ENCODE results near the gene SLC13A2. TPM values are rescaled to one million over a fixed set of nuclear protein-coding genes. Genes with fewer than 3 reads are reported as not detected.
"Not testable (repeated sequence)": the region's sequence is repeated elsewhere in the genome, so short reads cannot be mapped to it uniquely, and the experiment has no call there.

The SLC13A2 gene
- total RNA-seq, 4 donors from 2014 or later, result 0.34 TPM; not detected in 3

DNA sequence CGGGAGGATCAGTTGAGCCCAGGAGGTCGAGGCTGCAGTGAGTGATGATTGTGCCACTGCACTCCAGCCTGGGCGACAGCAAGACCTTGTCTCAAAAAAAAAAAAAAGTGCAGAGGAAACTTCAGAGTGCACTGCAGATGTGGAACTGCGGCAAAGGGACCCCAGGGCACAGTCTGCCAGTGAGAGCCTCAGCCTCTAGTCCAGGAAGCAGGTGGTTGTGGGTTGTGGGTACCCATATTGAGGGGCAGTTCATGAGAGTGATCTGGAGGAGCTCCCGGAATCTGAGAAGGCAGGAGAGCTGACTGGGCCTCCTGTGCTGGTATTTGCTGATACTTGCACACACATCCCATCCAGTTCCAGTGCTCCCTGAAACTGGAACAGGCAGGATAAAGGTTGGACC, 45.8 kb downstream of the SLC13A2 start:
- TF ChIP-seq POLR2A (IDR thresholded peaks at IDR 0.05), result no peak
- TF ChIP-seq, protein P1, sequence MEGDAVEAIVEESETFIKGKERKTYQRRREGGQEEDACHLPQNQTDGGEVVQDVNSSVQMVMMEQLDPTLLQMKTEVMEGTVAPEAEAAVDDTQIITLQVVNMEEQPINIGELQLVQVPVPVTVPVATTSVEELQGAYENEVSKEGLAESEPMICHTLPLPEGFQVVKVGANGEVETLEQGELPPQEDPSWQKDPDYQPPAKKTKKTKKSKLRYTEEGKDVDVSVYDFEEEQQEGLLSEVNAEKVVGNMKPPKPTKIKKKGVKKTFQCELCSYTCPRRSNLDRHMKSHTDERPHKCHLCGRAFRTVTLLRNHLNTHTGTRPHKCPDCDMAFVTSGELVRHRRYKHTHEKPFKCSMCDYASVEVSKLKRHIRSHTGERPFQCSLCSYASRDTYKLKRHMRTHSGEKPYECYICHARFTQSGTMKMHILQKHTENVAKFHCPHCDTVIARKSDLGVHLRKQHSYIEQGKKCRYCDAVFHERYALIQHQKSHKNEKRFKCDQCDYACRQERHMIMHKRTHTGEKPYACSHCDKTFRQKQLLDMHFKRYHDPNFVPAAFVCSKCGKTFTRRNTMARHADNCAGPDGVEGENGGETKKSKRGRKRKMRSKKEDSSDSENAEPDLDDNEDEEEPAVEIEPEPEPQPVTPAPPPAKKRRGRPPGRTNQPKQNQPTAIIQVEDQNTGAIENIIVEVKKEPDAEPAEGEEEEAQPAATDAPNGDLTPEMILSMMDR (IDR thresholded peaks at IDR 0.05 in 4 of 5, conservative IDR thresholded peaks at IDR 0.05 in 1 of 5), result no peak
- ATAC-seq, result no peak
- in situ Hi-C loops (cut with MboI; ENCODE audit: low sequenced_read_pairs in 4 of 4) (loop anchor here in 1 of 4 donors (25.0 kb wide), 1 partner anchor 107 kb away; the partner anchor contains the start of gene SLC46A1), intact Hi-C loops (cut with DNase I; ENCODE audit: low total_unique reads) (no loop called here)
- Histone ChIP-seq H3K4me1 (no peaks in the 10 kb centered on the region), H3K27ac (no peak overlapping the region), H3K27me3 (peaks cover 0 to 4% (median 0%) of the 10 kb centered on the region in 3 donors), H3K9me3 (no peaks in the 10 kb centered on the region), H3K36me3 (no peaks in the 10 kb centered on the region), H3K4me3 (no peak overlapping the region)
- no peak for DNase-seq

DNA sequence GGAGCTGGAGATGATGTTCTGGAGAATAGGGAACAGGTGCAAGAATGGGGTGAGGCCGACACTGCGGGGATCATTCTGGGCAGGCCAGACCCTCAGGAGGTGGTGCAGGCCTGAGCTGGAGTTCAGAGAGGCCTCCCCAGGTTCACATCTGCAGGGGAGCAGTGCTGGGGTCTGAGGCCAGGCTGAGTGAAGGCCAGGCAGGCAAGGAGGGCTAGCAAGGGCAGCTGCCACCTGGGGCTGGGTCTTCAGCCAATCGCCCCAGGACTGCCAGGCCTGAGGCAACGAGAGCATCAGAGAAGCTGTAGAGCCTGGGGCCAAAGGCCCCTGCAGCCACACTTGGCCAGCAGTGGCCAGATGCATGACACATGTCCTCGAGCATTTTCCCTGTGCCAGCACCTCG, 47.2 kb downstream of the SLC13A2 start:
- intact Hi-C loops (cut with DNase I; ENCODE audit: low total_unique reads), result no loop called here
- no peaks in the 10 kb centered on the region for H3K4me1 ChIP-seq
- no peak for ATAC-seq
- in situ Hi-C loops (cut with MboI; ENCODE audit: low sequenced_read_pairs in 4 of 4), result loop anchor here in 1 of 4 donors (25.0 kb wide), 1 partner anchor 108 kb away; the partner anchor contains the start of gene SLC46A1
- no peaks in the 10 kb centered on the region for H3K27me3 ChIP-seq
- H3K4me3 ChIP-seq, result no peak overlapping the region
- no peaks in the 10 kb centered on the region for H3K36me3 ChIP-seq
- no peak overlapping the region for H3K27ac ChIP-seq
- DNase-seq, result no peak
- TF ChIP-seq POLR2A (IDR thresholded peaks at IDR 0.05), result no peak
- TF ChIP-seq, protein P1 (IDR thresholded peaks at IDR 0.05 in 4 of 5, conservative IDR thresholded peaks at IDR 0.05 in 1 of 5), result no peak
- H3K9me3 ChIP-seq, result no peaks in the 10 kb centered on the region

DNA sequence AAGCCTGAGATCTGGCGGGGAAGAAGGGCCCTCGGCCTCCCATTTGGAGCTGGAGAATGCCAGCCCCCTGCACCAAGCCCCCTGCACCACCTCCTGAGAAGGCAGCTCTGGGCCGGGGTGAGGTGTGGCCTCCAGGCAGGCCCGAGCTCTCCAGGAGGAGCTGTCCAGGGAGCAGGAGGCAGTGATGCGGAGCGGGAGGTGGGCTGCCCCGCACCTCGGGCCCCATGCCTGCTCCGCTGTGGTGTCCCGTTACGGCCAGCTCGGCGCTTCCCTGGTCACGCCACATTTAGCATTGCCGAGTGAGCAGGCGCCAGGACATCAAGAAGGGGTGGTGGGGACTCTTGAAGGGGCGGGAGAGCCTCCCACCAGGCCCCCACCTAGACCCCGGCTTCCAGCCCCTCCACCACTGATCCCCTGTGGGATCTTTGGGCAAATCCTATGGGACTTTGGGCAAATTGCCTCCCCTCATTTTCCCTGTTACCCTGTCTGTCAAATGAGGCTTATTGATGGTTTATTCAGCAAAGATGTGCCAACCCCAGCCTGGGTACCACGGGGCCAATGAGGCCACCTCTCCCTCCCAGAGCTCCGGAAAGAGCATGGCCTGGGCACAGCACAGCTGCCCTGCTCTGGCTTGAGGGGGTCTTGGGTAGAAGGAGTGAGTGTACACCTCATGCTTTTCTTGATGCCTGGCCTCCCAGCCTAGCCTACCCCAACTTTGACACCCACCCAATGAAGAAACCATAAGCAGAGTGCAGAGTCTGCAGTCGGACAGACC, 48.1 kb downstream of the SLC13A2 start:
- no peak for TF ChIP-seq POLR2A (IDR thresholded peaks at IDR 0.05)
- TF ChIP-seq, protein P1 (IDR thresholded peaks at IDR 0.05 in 4 of 5, conservative IDR thresholded peaks at IDR 0.05 in 1 of 5), result no peak
- no peak overlapping the region for H3K27ac ChIP-seq
- ATAC-seq (no peak), DNase-seq (no peak)
- no peak overlapping the region for H3K4me3 ChIP-seq
- no peaks in the 10 kb centered on the region for H3K4me1 ChIP-seq
- H3K9me3 ChIP-seq, result no peaks in the 10 kb centered on the region
- intact Hi-C loops (cut with DNase I; ENCODE audit: low total_unique reads) (no loop called here), in situ Hi-C loops (cut with MboI; ENCODE audit: low sequenced_read_pairs in 4 of 4) (loop anchor here in 1 of 4 donors (25.0 kb wide), 1 partner anchor 109 kb away; the partner anchor contains the start of gene SLC46A1)
- no peaks in the 10 kb centered on the region for H3K36me3 ChIP-seq
- no peaks in the 10 kb centered on the region for H3K27me3 ChIP-seq

DNA sequence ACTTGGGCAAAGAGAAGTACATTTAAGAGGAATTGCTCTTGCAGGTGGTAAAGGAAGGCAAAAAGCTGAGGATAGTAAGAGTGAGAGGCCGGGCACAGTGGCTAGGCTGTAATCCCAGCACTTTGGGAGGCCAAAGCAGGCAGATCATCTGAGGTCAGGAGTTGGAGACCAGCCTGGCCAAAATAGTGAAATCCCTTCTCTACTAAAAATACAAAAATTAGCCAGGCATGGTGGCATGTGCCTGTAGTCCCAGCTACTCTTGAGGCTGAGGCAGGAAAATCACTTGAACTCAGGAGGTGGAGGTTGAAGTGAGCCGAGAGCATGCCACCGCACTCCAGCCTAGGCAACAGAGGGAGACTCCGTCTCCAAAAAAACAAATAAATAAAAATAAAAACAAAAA, 48.8 kb downstream of the SLC13A2 start:
- not testable (repeated sequence) for H3K4me1 ChIP-seq
- in situ Hi-C loops (cut with MboI; ENCODE audit: low sequenced_read_pairs in 4 of 4), result loop anchor here in 1 of 4 donors (25.0 kb wide), 1 partner anchor 110 kb away; the partner anchor contains the start of gene SLC46A1

DNA sequence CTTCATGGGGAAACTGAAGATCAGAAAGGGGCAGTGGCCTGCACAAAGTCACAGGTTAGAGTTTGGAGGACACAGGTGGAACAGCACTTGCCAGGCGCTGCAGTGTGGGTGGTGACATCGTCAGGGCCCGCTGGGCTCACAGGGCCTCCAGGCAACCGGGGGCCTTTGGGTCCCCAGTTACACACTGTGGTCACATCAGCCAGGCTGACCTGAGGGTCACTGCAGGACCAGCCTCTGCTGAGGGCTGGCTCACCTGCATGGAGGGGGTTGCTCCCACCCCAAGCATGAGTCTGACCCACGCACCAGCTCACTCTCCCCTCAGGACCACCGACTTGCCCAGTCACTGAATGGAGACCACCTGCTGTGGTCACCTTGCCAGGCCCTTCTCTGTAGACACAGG, 49.7 kb downstream of the SLC13A2 start:
- Histone ChIP-seq H3K4me3 (no peak overlapping the region), H3K27me3 (no peaks in the 10 kb centered on the region), H3K27ac (no peak overlapping the region), H3K36me3 (no peaks in the 10 kb centered on the region), H3K9me3 (no peaks in the 10 kb centered on the region), H3K4me1 (no peaks in the 10 kb centered on the region)
- intact Hi-C loops (cut with DNase I; ENCODE audit: low total_unique reads) (no loop called here), in situ Hi-C loops (cut with MboI; ENCODE audit: low sequenced_read_pairs in 4 of 4) (loop anchor here in 1 of 4 donors (25.0 kb wide), 1 partner anchor 111 kb away; the partner anchor contains the start of gene SLC46A1)
- ATAC-seq (no peak), DNase-seq (no peak)
- TF ChIP-seq POLR2A (IDR thresholded peaks at IDR 0.05), result no peak
- TF ChIP-seq, protein P1 (IDR thresholded peaks at IDR 0.05 in 4 of 5, conservative IDR thresholded peaks at IDR 0.05 in 1 of 5), result no peak

More for the DNA sequence above, 48.8 kb downstream of the SLC13A2 start:
- H3K27me3 ChIP-seq; H3K4me3 ChIP-seq; ATAC-seq; H3K36me3 ChIP-seq; intact Hi-C loops (cut with DNase I; ENCODE audit: low total_unique reads); H3K9me3 ChIP-seq; DNase-seq; H3K27ac ChIP-seq: not testable (repeated sequence)

Measured in gastrocnemius medialis (tissue), 4 donors.